ENCODE measurements around the gene SCLY. TPM values are rescaled to one million over a fixed set of nuclear protein-coding genes. Genes with fewer than 3 reads are reported as not detected.

The SCLY gene
- total RNA-seq, 2 experiments from 2014 or later = 29.1 to 53.8 TPM

- DNase-seq (no peak), ATAC-seq (no peak)
- no peaks in the 10 kb centered on the region for H3K4me1 Mint-ChIP-seq
- H3K9me3 Mint-ChIP-seq (ENCODE audit: low read depth) = no peaks in the 10 kb centered on the region
- H3K27me3 Mint-ChIP-seq = no peaks in the 10 kb centered on the region
- H3K4me3 Mint-ChIP-seq = no peak overlapping the region
- CTCF ChIA-PET = no interaction called here
- H3K36me3 Mint-ChIP-seq = no peaks in the 10 kb centered on the region
- no peak overlapping the region for H3K27ac Mint-ChIP-seq
Measured at GRCh38 chr2:238130111-238130695, 69.4 kb downstream of the SCLY start.

GRCh38 chr2:238130696-238131628, 70.2 kb downstream of the SCLY start:
- CTCF ChIA-PET = no interaction called here
- H3K4me3 Mint-ChIP-seq = no peak overlapping the region
- DNase-seq = no peak

GRCh38 chr2:238131761-238132462, 71.1 kb downstream of the SCLY start:
- DNase-seq (no peak), ATAC-seq (no peak)
- H3K4me3 Mint-ChIP-seq = no peak overlapping the region
- H3K27me3 Mint-ChIP-seq = no peaks in the 10 kb centered on the region
- no peaks in the 10 kb centered on the region for H3K9me3 Mint-ChIP-seq (ENCODE audit: low read depth)
- no peaks in the 10 kb centered on the region for H3K36me3 Mint-ChIP-seq
- H3K4me1 Mint-ChIP-seq = no peaks in the 10 kb centered on the region
- CTCF ChIA-PET = no interaction called here
- H3K27ac Mint-ChIP-seq = no peak overlapping the region

More at GRCh38 chr2:238130696-238131628, 70.2 kb downstream of the SCLY start:
- no peaks in the 10 kb centered on the region for H3K27me3 Mint-ChIP-seq
- H3K9me3 Mint-ChIP-seq (ENCODE audit: low read depth) = no peaks in the 10 kb centered on the region
- no peak for ATAC-seq
- no peak overlapping the region for H3K27ac Mint-ChIP-seq
- H3K36me3 Mint-ChIP-seq = no peaks in the 10 kb centered on the region
- no peaks in the 10 kb centered on the region for H3K4me1 Mint-ChIP-seq

GRCh38 chr2:238132463-238133450, 72.0 kb downstream of the SCLY start:
- Mint-ChIP-seq H3K9me3 (ENCODE audit: low read depth) (no peaks in the 10 kb centered on the region), H3K36me3 (no peaks in the 10 kb centered on the region), H3K27ac (no peak overlapping the region), H3K27me3 (no peaks in the 10 kb centered on the region), H3K4me1 (no peaks in the 10 kb centered on the region), H3K4me3 (no peak overlapping the region)
- DNase-seq = no peak
- no peak for ATAC-seq
- CTCF ChIA-PET = no interaction called here

- ATAC-seq (no peak), DNase-seq (no peak)
- H3K36me3 Mint-ChIP-seq = no peaks in the 10 kb centered on the region
- no peaks in the 10 kb centered on the region for H3K4me1 Mint-ChIP-seq
- no peaks in the 10 kb centered on the region for H3K27me3 Mint-ChIP-seq
- CTCF ChIA-PET = interaction anchor here (0.9 kb wide), 1 partner anchor 10 kb away, joined by 3 read pairs; no protein-coding TSS in a partner anchor
- H3K27ac Mint-ChIP-seq = no peak overlapping the region
- no peak overlapping the region for H3K4me3 Mint-ChIP-seq
- no peaks in the 10 kb centered on the region for H3K9me3 Mint-ChIP-seq (ENCODE audit: low read depth)
Measured at GRCh38 chr2:238133499-238134392, 72.9 kb downstream of the SCLY start.

GRCh38 chr2:238134393-238134785, 73.6 kb downstream of the SCLY start:
- no peak overlapping the region for H3K4me3 Mint-ChIP-seq

GRCh38 chr2:238135601-238136150, 74.9 kb downstream of the SCLY start:
- Mint-ChIP-seq H3K4me1 (no peaks in the 10 kb centered on the region), H3K36me3 (no peaks in the 10 kb centered on the region), H3K27ac (no peak overlapping the region), H3K9me3 (ENCODE audit: low read depth) (no peaks in the 10 kb centered on the region), H3K4me3 (no peak overlapping the region), H3K27me3 (no peaks in the 10 kb centered on the region)
- CTCF ChIA-PET = no interaction called here
- no peak for DNase-seq
- no peak for ATAC-seq

More at GRCh38 chr2:238134393-238134785, 73.6 kb downstream of the SCLY start:
- Mint-ChIP-seq H3K27me3 (no peaks in the 10 kb centered on the region), H3K4me1 (no peaks in the 10 kb centered on the region), H3K27ac (no peak overlapping the region), H3K9me3 (ENCODE audit: low read depth) (no peaks in the 10 kb centered on the region), H3K36me3 (no peaks in the 10 kb centered on the region)
- no peak for DNase-seq
- ATAC-seq = no peak
- CTCF ChIA-PET = interaction anchor here (0.9 kb wide), 1 partner anchor 10 kb away, joined by 3 read pairs; no protein-coding TSS in a partner anchor

- no peaks in the 10 kb centered on the region for H3K9me3 Mint-ChIP-seq (ENCODE audit: low read depth)
- no peaks in the 10 kb centered on the region for H3K27me3 Mint-ChIP-seq
- H3K4me1 Mint-ChIP-seq = no peaks in the 10 kb centered on the region
- DNase-seq (no peak), ATAC-seq (no peak)
- no peaks in the 10 kb centered on the region for H3K36me3 Mint-ChIP-seq
- H3K4me3 Mint-ChIP-seq = no peak overlapping the region
- H3K27ac Mint-ChIP-seq = no peak overlapping the region
- CTCF ChIA-PET = no interaction called here
Measured at GRCh38 chr2:238136820-238137537, 76.2 kb downstream of the SCLY start.

- CTCF ChIA-PET = no interaction called here
- Mint-ChIP-seq H3K4me3 (no peak overlapping the region), H3K27me3 (no peaks in the 10 kb centered on the region), H3K4me1 (no peaks in the 10 kb centered on the region), H3K36me3 (no peaks in the 10 kb centered on the region), H3K27ac (no peak overlapping the region), H3K9me3 (ENCODE audit: low read depth) (no peaks in the 10 kb centered on the region)
- ATAC-seq = no peak
- no peak for DNase-seq
Measured at GRCh38 chr2:238137885-238138284, 77.1 kb downstream of the SCLY start.

GRCh38 chr2:238138331-238139195, 77.8 kb downstream of the SCLY start, which contains the start of gene KLHL30:
KLHL30 (plus strand) TSS chr2:238138668; CDS start chr2:238140755, 2,087 bp downstream.
- H3K4me3 Mint-ChIP-seq = no peak within 1 kb of the TSS
- DNase-seq (no peak), ATAC-seq (no peak)
- CTCF ChIA-PET = interaction anchor here (0.7 to 1.6 kb wide), 5 partner anchors 49 to 280 kb away, joined by 3 to 6 read pairs (median 3); no protein-coding TSS in a partner anchor
- no peak within 1 kb of the TSS for H3K27ac Mint-ChIP-seq
- H3K36me3 Mint-ChIP-seq = no peaks in the 10 kb centered on the region
- no peaks in the 10 kb centered on the region for H3K27me3 Mint-ChIP-seq
- no peaks in the 10 kb centered on the region for H3K9me3 Mint-ChIP-seq (ENCODE audit: low read depth)
- no peaks in the 10 kb centered on the region for H3K4me1 Mint-ChIP-seq

Measured in activated CD8-positive, alpha-beta memory T cell treated with anti-CD3 and anti-CD28 coated beads, Interleukin-2, amount 10 ng/mL, durations not matched to agents 7 days and 5 days (primary cell).